Muscle layer of duodenum (tissue), 2 donors: Measurements from ENCODE around the gene TRAPPC12.
"Not testable (repeated sequence)": the region's sequence is repeated elsewhere in the genome, so short reads cannot be mapped to it uniquely, and the experiment has no call there.

Experiments
- H3K27ac ChIP-seq: one replicate; pipeline ENCODE4 v1.7.0; 2013; ENCODE audit warnings: mild to moderate bottlenecking, low read length
- H3K27me3 ChIP-seq: one replicate; pipeline ENCODE4 v1.7.0; 2013; ENCODE audit warnings: low read depth, mild to moderate bottlenecking, control low read depth, low read length
- H3K36me3 ChIP-seq, 2 donors: one replicate each; pipeline ENCODE4 v1.7.0; 2013; ENCODE audit warnings: low read length in 2 of 2, control low read depth in 1 of 2, mild to moderate bottlenecking in 1 of 2; ENCODE audit not compliant: insufficient read depth in 2 of 2, control insufficient read depth in 1 of 2
- H3K4me1 ChIP-seq, 2 donors: one replicate each; pipeline ENCODE4 v1.7.0; 2013; ENCODE audit warnings: low read length in 2 of 2, mild to moderate bottlenecking in 2 of 2, control low read depth in 1 of 2, moderate library complexity in 1 of 2; ENCODE audit not compliant: insufficient read depth in 2 of 2, control insufficient read depth in 1 of 2
- H3K4me3 ChIP-seq, 2 donors: one replicate each; pipeline ENCODE4 v1.7.0; 2013; ENCODE audit warnings: low read length in 2 of 2, low read depth in 1 of 2, mild to moderate bottlenecking in 1 of 2
- H3K9me3 ChIP-seq, 2 donors: one replicate each; pipeline ENCODE4 v1.7.0; 2013; ENCODE audit warnings: low read length in 2 of 2, control low read depth in 1 of 2, mild to moderate bottlenecking in 1 of 2; ENCODE audit not compliant: control insufficient read depth in 1 of 2
- donor health status: healthy.

Gene TRAPPC12

GRCh38 chr2:3449936-3450335 is 70.4 kb downstream of the TRAPPC12 start:
- no peaks in the 10 kb centered on the region for H3K27me3 ChIP-seq
- no peak overlapping the region for H3K27ac ChIP-seq
- H3K4me1 ChIP-seq: peaks cover 0 to 4% of the 10 kb centered on the region in 2 donors
- no peaks in the 10 kb centered on the region for H3K9me3 ChIP-seq
- peaks cover 20 to 43% of the 10 kb centered on the region in 2 donors for H3K36me3 ChIP-seq
- no peak overlapping the region for H3K4me3 ChIP-seq

GRCh38 chr2:3450385-3451010 is 71.0 kb downstream of the TRAPPC12 start:
- no peaks in the 10 kb centered on the region for H3K9me3 ChIP-seq

GRCh38 chr2:3451169-3451568 is 71.7 kb downstream of the TRAPPC12 start:
- H3K27ac ChIP-seq: no peak overlapping the region
- H3K9me3 ChIP-seq: no peaks in the 10 kb centered on the region
- no peak overlapping the region for H3K4me3 ChIP-seq
- H3K27me3 ChIP-seq: no peaks in the 10 kb centered on the region
- peaks cover 0 to 4% of the 10 kb centered on the region in 2 donors for H3K4me1 ChIP-seq
- peaks cover 9 to 33% of the 10 kb centered on the region in 2 donors for H3K36me3 ChIP-seq

More at GRCh38 chr2:3450385-3451010, 71.0 kb downstream of the TRAPPC12 start:
- Histone ChIP-seq H3K4me1 (peaks cover 0 to 4% of the 10 kb centered on the region in 2 donors), H3K36me3 (peaks cover 15 to 40% of the 10 kb centered on the region in 2 donors), H3K4me3 (no peak overlapping the region), H3K27ac (no peak overlapping the region), H3K27me3 (no peaks in the 10 kb centered on the region)

- peaks cover 6 to 31% of the 10 kb centered on the region in 2 donors for H3K36me3 ChIP-seq
- no peak overlapping the region for H3K27ac ChIP-seq
- H3K4me3 ChIP-seq: no peak overlapping the region
- no peaks in the 10 kb centered on the region for H3K9me3 ChIP-seq
- H3K4me1 ChIP-seq: peaks cover 0 to 4% of the 10 kb centered on the region in 2 donors
- no peaks in the 10 kb centered on the region for H3K27me3 ChIP-seq
Measured at GRCh38 chr2:3451926-3452671, 72.6 kb downstream of the TRAPPC12 start.

GRCh38 chr2:3453190-3453999 is 73.9 kb downstream of the TRAPPC12 start:
- H3K27ac ChIP-seq: no peak overlapping the region
- H3K36me3 ChIP-seq: peaks cover 12 to 32% of the 10 kb centered on the region in 2 donors
- H3K4me3 ChIP-seq: no peak overlapping the region
- no peaks in the 10 kb centered on the region for H3K9me3 ChIP-seq
- no peaks in the 10 kb centered on the region for H3K4me1 ChIP-seq
- no peaks in the 10 kb centered on the region for H3K27me3 ChIP-seq

GRCh38 chr2:3454005-3454404 is 74.5 kb downstream of the TRAPPC12 start:
- H3K4me3 ChIP-seq, H3K27me3 ChIP-seq, H3K9me3 ChIP-seq, H3K4me1 ChIP-seq, H3K27ac ChIP-seq: not testable (repeated sequence)
- peaks cover 14 to 38% of the 10 kb centered on the region in 2 donors for H3K36me3 ChIP-seq

GRCh38 chr2:3454802-3455201 is 75.3 kb downstream of the TRAPPC12 start:
- Histone ChIP-seq H3K27me3 (no peaks in the 10 kb centered on the region), H3K4me1 (no peaks in the 10 kb centered on the region), H3K4me3 (no peak overlapping the region), H3K27ac (no peak overlapping the region), H3K9me3 (no peaks in the 10 kb centered on the region), H3K36me3 (peaks cover 14 to 46% of the 10 kb centered on the region in 2 donors)

GRCh38 chr2:3456125-3456524 is 76.6 kb downstream of the TRAPPC12 start:
- no peaks in the 10 kb centered on the region for H3K27me3 ChIP-seq
- H3K4me1 ChIP-seq: no peaks in the 10 kb centered on the region
- H3K27ac ChIP-seq: no peak overlapping the region
- H3K4me3 ChIP-seq: no peak overlapping the region
- H3K9me3 ChIP-seq: no peaks in the 10 kb centered on the region
- H3K36me3 ChIP-seq: peaks cover 14 to 49% of the 10 kb centered on the region in 2 donors

- Histone ChIP-seq H3K4me3 (no peak overlapping the region), H3K4me1 (no peaks in the 10 kb centered on the region), H3K27ac (no peak overlapping the region), H3K9me3 (no peaks in the 10 kb centered on the region), H3K36me3 (peaks cover 15 to 43% of the 10 kb centered on the region in 2 donors), H3K27me3 (no peaks in the 10 kb centered on the region)
Measured at GRCh38 chr2:3457524-3458395, 78.3 kb downstream of the TRAPPC12 start.

- H3K4me3 ChIP-seq: no peak overlapping the region
- no peaks in the 10 kb centered on the region for H3K9me3 ChIP-seq
- no peaks in the 10 kb centered on the region for H3K27me3 ChIP-seq
- no peaks in the 10 kb centered on the region for H3K4me1 ChIP-seq
- peaks cover 20 to 46% of the 10 kb centered on the region in 2 donors for H3K36me3 ChIP-seq
- H3K27ac ChIP-seq: no peak overlapping the region
Measured at GRCh38 chr2:3458396-3459184, 79.1 kb downstream of the TRAPPC12 start.
